Measurements from ENCODE around the gene SORL1.

The SORL1 gene

DNA sequence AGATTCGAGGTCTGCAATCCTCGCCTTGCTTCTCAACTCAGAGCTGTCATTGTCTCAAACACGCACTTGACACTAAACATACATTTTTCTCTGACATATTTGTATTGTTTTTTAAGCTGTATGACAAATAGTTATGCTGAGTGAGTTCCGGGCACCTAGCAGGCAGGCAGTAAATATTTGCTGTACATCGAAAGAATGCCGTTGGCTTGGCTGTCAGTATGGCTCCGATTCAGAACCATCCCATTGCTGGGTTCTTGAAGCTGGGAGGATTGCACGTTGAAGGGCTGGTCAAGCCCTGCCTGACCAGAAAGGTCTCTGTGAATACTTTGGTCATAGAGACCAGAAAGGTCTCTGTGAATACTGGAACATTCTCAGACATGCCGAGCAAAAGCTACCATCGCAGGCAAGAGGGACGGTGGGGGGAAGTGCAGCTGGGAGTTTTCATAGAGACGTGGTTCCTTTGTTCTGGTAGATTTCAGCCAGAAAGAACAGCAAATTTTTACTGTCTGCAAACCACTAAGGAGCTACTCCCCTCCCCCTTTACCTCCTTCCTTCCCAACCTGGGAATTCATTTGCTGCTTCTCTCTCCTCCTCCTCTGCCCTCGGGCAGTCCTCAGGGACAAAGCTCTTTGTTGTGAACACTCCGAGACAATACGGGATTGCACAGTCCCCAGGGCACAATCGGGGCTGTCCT lies 202.9 kb downstream of the SORL1 start:
- TF ChIP-seq L3MBTL2 (conservative IDR thresholded peaks at IDR 0.05), result no peak
- TF ChIP-seq TARDBP (IDR thresholded peaks at IDR 0.05), result no peak
- TF ChIP-seq ELF4 (IDR thresholded peaks at IDR 0.05), result no peak
- ChIA-PET CTCF (interaction anchor here (0.6 to 2.6 kb wide), 9 partner anchors 34 to 850 kb away, joined by 3 to 16 read pairs (median 3); no protein-coding TSS in a partner anchor), POLR2A (no interaction called here)
- no peak for DNase-seq (ENCODE audit: extremely low spot score)

DNA sequence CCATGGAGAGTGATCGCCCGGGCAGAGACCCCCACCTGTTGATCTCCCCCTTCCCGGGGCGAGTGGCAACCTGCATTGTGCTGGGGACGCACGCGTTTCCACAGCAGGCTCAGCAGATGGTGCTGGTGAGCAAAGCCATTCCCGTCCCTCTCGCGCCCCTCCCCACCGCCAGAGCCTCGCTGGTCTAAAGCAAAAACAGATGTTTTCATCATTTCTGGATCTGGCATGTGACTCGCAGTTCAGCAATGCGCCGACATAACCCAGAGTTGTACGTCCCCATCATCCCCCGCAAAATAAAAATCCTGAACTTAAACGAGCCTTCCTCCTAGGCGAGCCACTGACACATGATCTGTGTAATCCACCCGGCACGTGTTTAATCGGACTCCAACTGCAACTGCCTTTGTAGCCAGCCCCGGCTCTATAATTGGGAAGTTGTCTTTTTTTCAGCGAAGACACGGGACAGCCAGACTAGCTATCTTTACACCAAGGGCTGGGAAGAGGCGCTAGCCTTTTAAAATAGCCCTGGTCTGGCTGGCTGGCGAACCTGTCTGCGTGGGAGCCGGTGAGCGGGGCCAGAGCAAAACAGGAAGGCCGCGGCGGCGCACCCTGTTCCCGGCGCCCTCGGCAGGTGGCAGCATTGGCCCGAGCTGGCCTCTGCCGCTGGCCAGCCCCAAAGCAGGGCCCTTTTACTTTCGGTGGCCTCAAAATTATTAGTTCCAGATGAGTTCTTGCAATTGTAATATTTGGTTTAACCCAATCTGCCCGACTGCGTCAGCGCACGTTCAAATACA lies 203.6 kb downstream of the SORL1 start:
- DNase-seq (ENCODE audit: extremely low spot score), result peak; percentile 85
- ChIA-PET POLR2A (no interaction called here), CTCF (interaction anchor here (0.6 to 2.6 kb wide), 8 partner anchors 10 to 850 kb away, joined by 3 to 16 read pairs (median 3); no protein-coding TSS in a partner anchor)
- TF ChIP-seq L3MBTL2 (conservative IDR thresholded peaks at IDR 0.05), result peak; percentile 96
- TF ChIP-seq ZNF384 (IDR thresholded peaks at IDR 0.05), result no peak

DNA sequence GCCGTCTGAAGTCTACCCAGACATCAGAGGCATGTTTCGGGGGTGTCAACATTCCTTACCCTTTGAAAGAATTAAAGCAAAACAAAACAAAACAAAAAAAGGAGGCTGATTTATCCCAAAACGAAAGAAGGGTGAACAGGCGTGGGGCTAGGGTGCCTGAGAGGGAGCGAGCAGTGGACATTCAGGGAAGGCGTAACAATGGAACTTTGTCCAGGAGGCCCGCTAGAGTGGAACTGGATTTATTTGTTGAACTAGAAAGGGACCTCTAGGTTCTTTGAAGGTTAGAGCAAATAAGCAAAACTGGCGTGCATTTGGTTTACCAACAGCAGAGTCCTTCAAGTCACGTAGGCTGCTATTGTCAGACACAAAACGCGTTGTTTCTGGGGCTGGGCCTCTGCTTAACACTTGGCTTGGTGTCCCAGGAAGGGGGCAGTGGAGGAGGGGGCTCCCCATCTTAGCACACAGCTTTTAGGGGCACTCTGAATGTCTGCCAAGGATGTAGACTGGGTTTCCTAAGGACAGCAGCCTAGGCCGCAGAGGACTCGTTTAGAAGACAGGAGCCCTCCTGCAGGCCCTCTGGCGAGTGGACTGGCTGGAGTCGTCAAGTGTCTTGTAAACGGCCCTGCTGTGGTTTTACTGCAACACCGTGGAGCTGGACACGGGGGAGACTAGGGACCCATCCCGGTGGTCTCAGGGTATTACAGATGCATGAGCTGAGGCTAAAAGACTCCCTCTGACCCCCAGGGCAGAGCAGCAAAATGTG lies 204.4 kb downstream of the SORL1 start:
- TF ChIP-seq SP1 (IDR thresholded peaks at IDR 0.05), result no peak
- no peak for TF ChIP-seq FOXM1 (IDR thresholded peaks at IDR 0.05; ENCODE audit: borderline replicate concordance)
- no peak for TF ChIP-seq CTBP1 (IDR thresholded peaks at IDR 0.05; ENCODE audit: borderline replicate concordance)
- TF ChIP-seq LEF1 (IDR thresholded peaks at IDR 0.05; ENCODE audit: borderline replicate concordance), result no peak
- no peak for TF ChIP-seq TARDBP (IDR thresholded peaks at IDR 0.05)
- no peak for TF ChIP-seq SUZ12 (IDR thresholded peaks at IDR 0.05)
- TF ChIP-seq ELF4 (IDR thresholded peaks at IDR 0.05), result no peak
- TF ChIP-seq FOXA1 (IDR thresholded peaks at IDR 0.05), result no peak
- no peak for TF ChIP-seq HDGF (IDR thresholded peaks at IDR 0.05; ENCODE audit: borderline replicate concordance)
- no peak for TF ChIP-seq BHLHE40 (IDR thresholded peaks at IDR 0.05; ENCODE audit: borderline replicate concordance)
- TF ChIP-seq, protein P1, sequence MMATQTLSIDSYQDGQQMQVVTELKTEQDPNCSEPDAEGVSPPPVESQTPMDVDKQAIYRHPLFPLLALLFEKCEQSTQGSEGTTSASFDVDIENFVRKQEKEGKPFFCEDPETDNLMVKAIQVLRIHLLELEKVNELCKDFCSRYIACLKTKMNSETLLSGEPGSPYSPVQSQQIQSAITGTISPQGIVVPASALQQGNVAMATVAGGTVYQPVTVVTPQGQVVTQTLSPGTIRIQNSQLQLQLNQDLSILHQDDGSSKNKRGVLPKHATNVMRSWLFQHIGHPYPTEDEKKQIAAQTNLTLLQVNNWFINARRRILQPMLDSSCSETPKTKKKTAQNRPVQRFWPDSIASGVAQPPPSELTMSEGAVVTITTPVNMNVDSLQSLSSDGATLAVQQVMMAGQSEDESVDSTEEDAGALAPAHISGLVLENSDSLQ (IDR thresholded peaks at IDR 0.05), result no peak
- no peak for TF ChIP-seq ARNT (IDR thresholded peaks at IDR 0.05)
- no peak for TF ChIP-seq L3MBTL2 (conservative IDR thresholded peaks at IDR 0.05)
- no peak for TF ChIP-seq NFRKB (IDR thresholded peaks at IDR 0.05)
- CTCF ChIA-PET, result interaction anchor here (0.5 to 2.6 kb wide), 3 partner anchors 10 to 444 kb away, joined by 3 to 7 read pairs (median 3); no protein-coding TSS in a partner anchor
- DNase-seq (ENCODE audit: extremely low spot score), result no peak
- POLR2A ChIA-PET, result no interaction called here

DNA sequence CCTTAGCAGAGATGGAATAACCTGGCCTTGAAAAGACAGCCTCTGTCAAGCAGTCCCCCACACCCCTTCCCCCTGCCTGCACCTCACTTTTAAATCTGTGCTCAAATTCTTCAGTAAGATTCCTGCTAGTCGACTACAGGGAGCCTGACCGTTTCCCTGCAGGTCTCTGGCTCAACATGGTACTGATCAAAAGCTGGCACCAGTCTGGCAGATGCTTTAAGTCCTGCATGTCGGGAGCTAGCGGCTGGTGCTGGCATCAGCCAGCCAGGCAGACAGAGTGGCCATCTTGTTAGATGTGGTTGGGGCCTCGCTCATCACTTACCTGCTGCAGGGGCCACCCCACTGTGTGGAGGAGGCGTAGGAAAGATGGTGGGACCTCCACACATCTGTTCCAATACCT lies 205.0 kb downstream of the SORL1 start:
- no peak for DNase-seq (ENCODE audit: extremely low spot score)
- ChIA-PET POLR2A (no interaction called here), CTCF (no interaction called here)
- TF ChIP-seq ELF4 (IDR thresholded peaks at IDR 0.05) (no peak), L3MBTL2 (conservative IDR thresholded peaks at IDR 0.05) (no peak), BHLHE40 (IDR thresholded peaks at IDR 0.05; ENCODE audit: borderline replicate concordance) (no peak), ZNF384 (IDR thresholded peaks at IDR 0.05) (no peak), SUZ12 (IDR thresholded peaks at IDR 0.05) (no peak), NFRKB (IDR thresholded peaks at IDR 0.05) (no peak), LEF1 (IDR thresholded peaks at IDR 0.05; ENCODE audit: borderline replicate concordance) (no peak), FOXM1 (IDR thresholded peaks at IDR 0.05; ENCODE audit: borderline replicate concordance) (no peak), FOXA1 (IDR thresholded peaks at IDR 0.05) (no peak), HDGF (IDR thresholded peaks at IDR 0.05; ENCODE audit: borderline replicate concordance) (no peak), FOXK2 (IDR thresholded peaks at IDR 0.05) (no peak), TARDBP (IDR thresholded peaks at IDR 0.05) (no peak), SP1 (IDR thresholded peaks at IDR 0.05) (no peak), ARNT (IDR thresholded peaks at IDR 0.05) (no peak), CTBP1 (IDR thresholded peaks at IDR 0.05; ENCODE audit: borderline replicate concordance) (no peak)
- TF ChIP-seq, protein P1 (IDR thresholded peaks at IDR 0.05), result no peak

DNA sequence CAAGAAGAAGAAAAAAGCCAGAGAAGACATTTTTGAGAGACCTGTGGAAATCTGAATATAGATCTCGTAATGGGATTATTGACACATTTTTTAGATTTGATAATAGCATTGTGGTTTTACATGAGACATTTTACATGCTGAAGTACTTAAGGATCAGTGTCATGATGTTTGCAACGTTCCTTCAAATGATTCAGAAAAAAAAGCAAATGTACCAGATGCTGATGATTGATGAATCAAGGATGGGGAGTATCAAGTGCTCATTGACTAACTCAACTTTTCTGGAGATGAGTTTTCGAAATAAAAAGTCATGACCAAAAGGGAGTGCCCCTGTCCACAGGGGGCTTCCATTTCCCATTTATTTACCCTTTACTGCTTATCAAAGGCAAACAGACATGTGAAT lies 207.7 kb downstream of the SORL1 start:
- no peak for DNase-seq (ENCODE audit: extremely low spot score)
- ChIA-PET CTCF (no interaction called here), POLR2A (no interaction called here)
- TF ChIP-seq TARDBP (IDR thresholded peaks at IDR 0.05) (no peak), FOXK2 (IDR thresholded peaks at IDR 0.05) (no peak), L3MBTL2 (conservative IDR thresholded peaks at IDR 0.05) (no peak), ELF4 (IDR thresholded peaks at IDR 0.05) (no peak), SUZ12 (IDR thresholded peaks at IDR 0.05) (no peak), BHLHE40 (IDR thresholded peaks at IDR 0.05; ENCODE audit: borderline replicate concordance) (no peak), CTBP1 (IDR thresholded peaks at IDR 0.05; ENCODE audit: borderline replicate concordance) (no peak), FOXM1 (IDR thresholded peaks at IDR 0.05; ENCODE audit: borderline replicate concordance) (no peak), HDGF (IDR thresholded peaks at IDR 0.05; ENCODE audit: borderline replicate concordance) (no peak), LEF1 (IDR thresholded peaks at IDR 0.05; ENCODE audit: borderline replicate concordance) (no peak), SP1 (IDR thresholded peaks at IDR 0.05) (no peak), ARNT (IDR thresholded peaks at IDR 0.05) (no peak), NFRKB (IDR thresholded peaks at IDR 0.05) (no peak), FOXA1 (IDR thresholded peaks at IDR 0.05) (no peak), ZNF384 (IDR thresholded peaks at IDR 0.05) (no peak)
- TF ChIP-seq, protein P1 (IDR thresholded peaks at IDR 0.05), result no peak
